Vagina (tissue), 2 donors: ENCODE data around the gene EML2. TPM values are rescaled to one million over a fixed set of nuclear protein-coding genes. Genes with fewer than 3 reads are reported as not detected.

ENCODE experiments used
- DNase-seq, 2 donors: peaks; one replicate each; pipeline ENCODE4 v3.0.0-alpha.2; 2017; ENCODE audit errors: extremely low spot score in 2 of 2
- H3K27ac ChIP-seq: fragments of 200-600 bp; sonication (generic); one replicate; pipeline ENCODE4 v1.5.1; 2019
- H3K27me3 ChIP-seq: fragments of 200-600 bp; sonication (generic); one replicate; pipeline ENCODE4 v1.5.1; 2019
- H3K36me3 ChIP-seq, 2 donors: fragments of 200-600 bp; sonication (generic); one replicate each; pipeline ENCODE4 v1.5.1; 2017 to 2019
- H3K4me1 ChIP-seq: fragments of 200-600 bp; sonication (generic); one replicate; pipeline ENCODE4 v1.5.1; 2019
- H3K4me3 ChIP-seq, 2 donors: fragments of 200-600 bp; sonication (generic); 1 replicate in 1 of 2; 2 replicates in 1 of 2; pipeline ENCODE4 v1.5.1; 2016 to 2019
- H3K9me3 ChIP-seq: fragments of 200-600 bp; sonication (generic); one replicate; pipeline ENCODE4 v1.5.1; 2019
- POLR2A ChIP-seq, 2 donors: fragments of 450-650 bp; IDR thresholded peaks; one replicate each; pipeline ENCODE4 v1.6.1; 2017; ENCODE audit warnings: antibody characterized with exemption in 2 of 2, mild to moderate bottlenecking in 2 of 2, moderate library complexity in 2 of 2
- POLR2AphosphoS5 ChIP-seq, 2 donors: sonication (generic); formaldehyde crosslinking; IDR thresholded peaks; one replicate each; pipeline ENCODE4 v1.9.0; 2017; ENCODE audit warnings: antibody characterized with exemption in 2 of 2, mild to moderate bottlenecking in 2 of 2, low read depth in 1 of 2; ENCODE audit not compliant: insufficient read depth in 1 of 2
- intact Hi-C: fragments of 100-400 bp; cut with DNase I; formaldehyde crosslinking; loops from one replicate; pipeline ENCODE4 v1.15.1; 2023
- total RNA-seq: library from RNA; depleted of rRNA; stranded (reverse); fragments of >200 nt; gene quantifications from one replicate; pipeline ENCODE4 v1.2.3, GENCODE V29; 2016
- TF ChIP-seq, protein P1 (sequence below), 3 experiments: fragments of 450-650 bp in 2 of 3; fragments of 200-600 bp in 1 of 3; sonication (generic) in 1 of 3; IDR thresholded peaks; one replicate each; pipeline ENCODE4 v1.5.1; 2017 to 2019; ENCODE audit warnings: antibody characterized with exemption in 3 of 3, mild to moderate bottlenecking in 2 of 3, moderate library complexity in 2 of 3

EML2 gene
- total RNA-seq, 1 donor from 2014 or later: 74.9 TPM

DNA sequence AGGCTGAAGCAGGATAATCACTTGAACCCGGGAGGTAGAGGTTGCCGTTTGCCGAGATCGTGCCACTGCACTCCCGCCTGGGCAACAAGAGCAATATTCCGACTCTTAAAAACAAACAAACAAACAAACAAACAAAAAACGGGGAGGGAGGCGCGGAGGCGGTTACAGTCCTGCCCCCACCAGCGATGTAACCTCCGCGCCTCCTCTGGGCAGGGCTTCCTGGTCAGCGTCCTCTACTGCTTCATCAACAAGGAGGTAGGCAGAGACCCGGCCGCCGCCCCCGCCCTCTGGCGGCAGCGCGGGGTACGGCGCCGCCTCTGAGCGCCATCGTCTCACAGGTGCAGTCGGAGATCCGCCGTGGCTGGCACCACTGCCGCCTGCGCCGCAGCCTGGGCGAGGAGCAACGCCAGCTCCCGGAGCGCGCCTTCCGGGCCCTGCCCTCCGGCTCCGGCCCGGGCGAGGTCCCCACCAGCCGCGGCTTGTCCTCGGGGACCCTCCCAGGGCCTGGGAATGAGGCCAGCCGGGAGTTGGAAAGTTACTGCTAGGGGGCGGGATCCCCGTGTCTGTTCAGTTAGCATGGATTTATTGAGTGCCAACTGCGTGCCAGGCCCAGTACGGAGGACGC lies 42.3 kb upstream of the EML2 start:
- Histone ChIP-seq H3K4me3 (peak overlapping the region; percentile 28 to 39), H3K27ac (peak overlapping the region; percentile 70), H3K9me3 (no peaks in the 10 kb centered on the region), H3K27me3 (no peaks in the 10 kb centered on the region), H3K36me3 (peaks cover 0 to 10% of the 10 kb centered on the region in 2 donors), H3K4me1 (peaks cover 29% of the 10 kb centered on the region)
- intact Hi-C loops: no loop called here
- no peak for DNase-seq
- TF ChIP-seq, protein P1, sequence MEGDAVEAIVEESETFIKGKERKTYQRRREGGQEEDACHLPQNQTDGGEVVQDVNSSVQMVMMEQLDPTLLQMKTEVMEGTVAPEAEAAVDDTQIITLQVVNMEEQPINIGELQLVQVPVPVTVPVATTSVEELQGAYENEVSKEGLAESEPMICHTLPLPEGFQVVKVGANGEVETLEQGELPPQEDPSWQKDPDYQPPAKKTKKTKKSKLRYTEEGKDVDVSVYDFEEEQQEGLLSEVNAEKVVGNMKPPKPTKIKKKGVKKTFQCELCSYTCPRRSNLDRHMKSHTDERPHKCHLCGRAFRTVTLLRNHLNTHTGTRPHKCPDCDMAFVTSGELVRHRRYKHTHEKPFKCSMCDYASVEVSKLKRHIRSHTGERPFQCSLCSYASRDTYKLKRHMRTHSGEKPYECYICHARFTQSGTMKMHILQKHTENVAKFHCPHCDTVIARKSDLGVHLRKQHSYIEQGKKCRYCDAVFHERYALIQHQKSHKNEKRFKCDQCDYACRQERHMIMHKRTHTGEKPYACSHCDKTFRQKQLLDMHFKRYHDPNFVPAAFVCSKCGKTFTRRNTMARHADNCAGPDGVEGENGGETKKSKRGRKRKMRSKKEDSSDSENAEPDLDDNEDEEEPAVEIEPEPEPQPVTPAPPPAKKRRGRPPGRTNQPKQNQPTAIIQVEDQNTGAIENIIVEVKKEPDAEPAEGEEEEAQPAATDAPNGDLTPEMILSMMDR (IDR thresholded peaks at IDR 0.05): peak; percentile 73 to 94 (median 90)
- TF ChIP-seq POLR2A (IDR thresholded peaks at IDR 0.05) (no peak), POLR2AphosphoS5 (IDR thresholded peaks at IDR 0.05; ENCODE audit: insufficient read depth in 1 of 2, low read depth in 1 of 2) (peak; percentile 41 to 66)

DNA sequence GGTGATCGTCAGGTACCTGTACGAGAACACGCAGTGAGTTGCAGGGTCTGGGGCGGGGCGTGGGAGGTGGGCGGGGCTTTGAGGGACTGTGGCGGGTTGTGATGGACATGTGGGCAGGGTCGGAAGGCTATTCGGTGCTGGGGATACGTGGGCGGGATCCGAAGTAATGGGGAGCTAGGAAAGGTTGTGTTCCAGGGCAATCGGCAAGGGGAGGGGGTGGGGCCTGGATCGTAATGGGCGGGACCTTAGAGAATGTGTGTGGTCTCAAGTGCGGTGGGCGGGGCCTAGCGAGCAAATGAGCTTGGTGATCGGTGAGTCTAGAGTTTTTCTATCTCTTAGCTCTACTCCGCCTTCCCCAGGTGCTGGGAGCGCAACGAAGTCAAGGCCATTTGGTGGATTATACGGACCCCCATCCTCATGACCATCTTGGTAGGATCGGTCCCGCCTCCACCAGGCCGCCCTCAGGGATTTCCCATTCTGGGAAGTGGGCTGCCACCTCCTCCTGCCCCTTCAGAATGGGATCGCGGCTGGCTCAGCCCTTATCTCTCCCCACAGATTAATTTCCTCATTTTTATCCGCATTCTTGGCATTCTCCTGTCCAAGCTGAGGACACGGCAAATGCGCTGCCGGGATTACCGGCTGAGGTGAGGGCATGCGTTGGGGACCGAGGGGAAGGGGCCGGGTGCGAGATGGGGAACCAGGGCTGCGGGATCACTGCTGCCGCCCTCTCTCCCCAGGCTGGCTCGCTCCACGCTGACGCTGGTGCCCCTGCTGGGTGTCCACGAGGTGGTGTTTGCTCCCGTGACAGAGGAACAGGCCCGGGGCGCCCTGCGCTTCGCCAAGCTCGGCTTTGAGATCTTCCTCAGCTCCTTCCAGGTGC lies 38.4 kb upstream of the EML2 start:
- Histone ChIP-seq H3K27me3 (no peaks in the 10 kb centered on the region), H3K36me3 (no peaks in the 10 kb centered on the region), H3K27ac (peak overlapping the region; percentile 13), H3K4me3 (peak overlapping the region; percentile 38 to 39), H3K4me1 (peaks cover 29% of the 10 kb centered on the region), H3K9me3 (no peaks in the 10 kb centered on the region)
- no peak for DNase-seq
- intact Hi-C loops: no loop called here
- TF ChIP-seq POLR2A (IDR thresholded peaks at IDR 0.05) (no peak), POLR2AphosphoS5 (IDR thresholded peaks at IDR 0.05; ENCODE audit: insufficient read depth in 1 of 2, low read depth in 1 of 2) (no peak)
- TF ChIP-seq, protein P1 (IDR thresholded peaks at IDR 0.05): no peak

DNA sequence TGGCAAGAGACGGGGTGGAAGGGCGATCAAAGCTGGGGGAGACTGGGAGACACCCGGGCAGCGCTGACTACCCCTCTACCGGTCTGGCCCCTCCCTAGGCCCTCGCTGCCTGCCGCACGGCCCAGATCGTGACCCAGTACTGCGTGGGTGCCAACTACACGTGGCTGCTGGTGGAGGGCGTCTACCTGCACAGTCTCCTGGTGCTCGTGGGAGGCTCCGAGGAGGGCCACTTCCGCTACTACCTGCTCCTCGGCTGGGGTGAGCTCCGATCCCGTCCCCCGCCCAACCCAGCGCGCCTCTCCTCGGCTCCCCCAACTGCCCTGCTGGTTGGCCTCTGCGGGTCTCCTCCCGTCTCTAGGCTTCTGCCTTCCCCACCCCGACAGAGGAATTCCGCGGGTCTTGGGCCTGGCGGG lies 37.7 kb upstream of the EML2 start:
- Histone ChIP-seq H3K36me3 (no peaks in the 10 kb centered on the region), H3K27me3 (no peaks in the 10 kb centered on the region), H3K9me3 (no peaks in the 10 kb centered on the region), H3K4me1 (peaks cover 25% of the 10 kb centered on the region), H3K4me3 (peak overlapping the region; percentile 38 to 39), H3K27ac (peak overlapping the region; percentile 13)
- TF ChIP-seq POLR2A (IDR thresholded peaks at IDR 0.05) (no peak), POLR2AphosphoS5 (IDR thresholded peaks at IDR 0.05; ENCODE audit: insufficient read depth in 1 of 2, low read depth in 1 of 2) (no peak)
- TF ChIP-seq, protein P1 (IDR thresholded peaks at IDR 0.05): no peak
- intact Hi-C loops: no loop called here
- no peak for DNase-seq

DNA sequence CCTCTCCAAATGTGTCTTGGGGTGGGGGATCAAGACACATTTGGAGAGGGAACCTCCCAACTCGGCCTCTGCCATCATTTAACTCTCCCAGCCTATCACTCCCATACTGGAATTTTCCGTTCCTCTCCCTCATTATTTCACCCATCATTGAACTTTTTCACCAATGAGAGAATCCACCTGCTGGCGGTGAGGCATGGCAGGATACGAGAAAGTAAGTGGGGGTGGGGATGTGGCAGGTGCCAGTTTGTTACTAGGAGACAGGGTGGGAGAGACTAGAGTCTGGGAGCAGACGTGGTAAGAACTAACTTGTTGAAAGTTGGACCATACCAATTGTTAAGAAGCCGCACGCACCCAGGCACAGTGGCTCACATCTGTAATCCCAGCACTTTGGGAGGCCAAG lies 35.7 kb upstream of the EML2 start:
- H3K4me3 ChIP-seq: no peak overlapping the region
- peaks cover 3% of the 10 kb centered on the region for H3K27me3 ChIP-seq
- no peaks in the 10 kb centered on the region for H3K36me3 ChIP-seq
- H3K4me1 ChIP-seq: peaks cover 26% of the 10 kb centered on the region
- TF ChIP-seq POLR2A (IDR thresholded peaks at IDR 0.05) (no peak), POLR2AphosphoS5 (IDR thresholded peaks at IDR 0.05; ENCODE audit: insufficient read depth in 1 of 2, low read depth in 1 of 2) (no peak)
- TF ChIP-seq, protein P1 (IDR thresholded peaks at IDR 0.05): no peak
- H3K27ac ChIP-seq: no peak overlapping the region
- H3K9me3 ChIP-seq: no peaks in the 10 kb centered on the region
- DNase-seq: no peak
- intact Hi-C loops: no loop called here
